Type B pancreatic cell (in vitro differentiated cells): ENCODE measurements around the gene BAG5. TPM values are rescaled to one million over a fixed set of nuclear protein-coding genes. Genes with fewer than 3 reads are reported as not detected.

ENCODE experiments used
- DNase-seq: peaks from one replicate; pipeline ENCODE4 v3.0.0; 2021; ENCODE audit warnings: mixed read lengths; ENCODE audit not compliant: unreplicated experiment; ENCODE audit errors: extremely low spot score
- H3K27ac Mint-ChIP-seq: 2 replicates; pipeline ENCODE4 v1.8.0; 2021; ENCODE audit warnings: mild to moderate bottlenecking, mixed read lengths
- H3K27me3 Mint-ChIP-seq: 2 replicates; pipeline ENCODE4 v1.8.0; 2021; ENCODE audit warnings: mixed read lengths
- H3K36me3 Mint-ChIP-seq: 2 replicates; pipeline ENCODE4 v1.8.0; 2021; ENCODE audit warnings: mixed read lengths
- H3K4me1 Mint-ChIP-seq: one replicate; pipeline ENCODE4 v1.8.0; 2021; ENCODE audit warnings: mixed read lengths; ENCODE audit not compliant: unreplicated experiment
- H3K4me3 Mint-ChIP-seq: 2 replicates; pipeline ENCODE4 v1.8.0; 2021; ENCODE audit warnings: mild to moderate bottlenecking, mixed read lengths
- H3K9me3 Mint-ChIP-seq: 2 replicates; pipeline ENCODE4 v1.8.0; 2021; ENCODE audit warnings: mixed read lengths
- CTCF ChIP-seq: fragments of 200-600 bp; sonication (generic); conservative IDR thresholded peaks from 2 replicates; pipeline ENCODE4 v1.5.0; 2021; ENCODE audit warnings: antibody characterized with exemption, mild to moderate bottlenecking
- total RNA-seq: library from RNA; stranded (reverse); gene quantifications from 2 replicates; pipeline ENCODE4 v1.2.1, GENCODE V29; 2021; ENCODE audit warnings: low replicate concordance

The BAG5 gene
- total RNA-seq, 1 donor from 2014 or later, result 23.3 TPM

GRCh38 chr14:103520657-103521437 is 41.6 kb downstream of the BAG5 start:
- Mint-ChIP-seq H3K4me1 (peaks cover 26% of the 10 kb centered on the region), H3K4me3 (peak overlapping the region; percentile 72), H3K36me3 (no peaks in the 10 kb centered on the region), H3K9me3 (no peaks in the 10 kb centered on the region), H3K27ac (no peak overlapping the region), H3K27me3 (peaks cover 13% of the 10 kb centered on the region)
- peak; percentile 68 for TF ChIP-seq CTCF
- DNase-seq, result peak; percentile 83

GRCh38 chr14:103520269-103520656 is 42.2 kb downstream of the BAG5 start:
- no peak for TF ChIP-seq CTCF
- no peak for DNase-seq

GRCh38 chr14:103519837-103520212 is 42.6 kb downstream of the BAG5 start:
- no peaks in the 10 kb centered on the region for H3K9me3 Mint-ChIP-seq
- peak overlapping the region; percentile 78 for H3K4me3 Mint-ChIP-seq
- no peaks in the 10 kb centered on the region for H3K36me3 Mint-ChIP-seq
- DNase-seq, result no peak
- H3K27ac Mint-ChIP-seq, result peak overlapping the region; percentile 79
- peaks cover 20% of the 10 kb centered on the region for H3K4me1 Mint-ChIP-seq
- TF ChIP-seq CTCF, result no peak
- H3K27me3 Mint-ChIP-seq, result peaks cover 13% of the 10 kb centered on the region

More at GRCh38 chr14:103520269-103520656, 42.2 kb downstream of the BAG5 start:
- H3K4me1 Mint-ChIP-seq, result peaks cover 20% of the 10 kb centered on the region
- no peaks in the 10 kb centered on the region for H3K9me3 Mint-ChIP-seq
- peaks cover 13% of the 10 kb centered on the region for H3K27me3 Mint-ChIP-seq
- H3K4me3 Mint-ChIP-seq, result peak overlapping the region; percentile 78
- H3K36me3 Mint-ChIP-seq, result no peaks in the 10 kb centered on the region
- peak overlapping the region; percentile 79 for H3K27ac Mint-ChIP-seq

- Mint-ChIP-seq H3K4me3 (peak overlapping the region; percentile 76), H3K27me3 (peaks cover 13% of the 10 kb centered on the region), H3K36me3 (no peaks in the 10 kb centered on the region), H3K4me1 (peaks cover 20% of the 10 kb centered on the region), H3K27ac (peak overlapping the region; percentile 79), H3K9me3 (no peaks in the 10 kb centered on the region)
- DNase-seq, result no peak
- TF ChIP-seq CTCF, result no peak
Measured at GRCh38 chr14:103519043-103519836, 43.2 kb downstream of the BAG5 start.

- DNase-seq, result peak; percentile 78
- peak overlapping the region; percentile 69 for H3K4me3 Mint-ChIP-seq
- H3K4me1 Mint-ChIP-seq, result peaks cover 14% of the 10 kb centered on the region
- no peaks in the 10 kb centered on the region for H3K36me3 Mint-ChIP-seq
- TF ChIP-seq CTCF, result peak; percentile 90
- peak overlapping the region; percentile 79 for H3K27ac Mint-ChIP-seq
- no peaks in the 10 kb centered on the region for H3K9me3 Mint-ChIP-seq
- H3K27me3 Mint-ChIP-seq, result peaks cover 7% of the 10 kb centered on the region
Measured at GRCh38 chr14:103518422-103519042, 43.9 kb downstream of the BAG5 start.
